SK-N-SH (cell line): ENCODE measurements around the gene COX5B. TPM values are rescaled to one million over a fixed set of nuclear protein-coding genes. Genes with fewer than 3 reads are reported as not detected.

ENCODE experiments used
- CTCF ChIA-PET: fragments of 300-600, 350-600 bp; formaldehyde crosslinking; extraction: SDS; loops from one replicate; lab custom pipeline; 2021; lab: Yijun Ruan, JAX
- POLR2A ChIA-PET: fragments of 350-600 bp; sonication (Branson Sonifier 250); formaldehyde crosslinking; extraction: SDS; loops from one replicate; lab custom pipeline; 2020; ENCODE audit warnings: antibody characterized with exemption, inconsistent platforms; lab: Yijun Ruan, JAX
- DNase-seq: peaks from one replicate; pipeline ENCODE4 v3.0.0; 2012
- H2AFZ ChIP-seq: fragments of 200-600 bp; sonication (generic); 2 replicates; pipeline ENCODE4 v1.8.1; 2016; ENCODE audit warnings: antibody characterized with exemption, mild to moderate bottlenecking, low read depth
- H3F3A ChIP-seq: fragments of 200-600 bp; sonication (generic); replicated peaks from 2 replicates; pipeline ENCODE3; 2016; ENCODE audit warnings: antibody characterized with exemption, mild to moderate bottlenecking; ENCODE audit not compliant: insufficient read depth
- H3K27ac ChIP-seq, 2 experiments: fragments of 200-500 bp in 1 of 2; fragments of 200-600 bp in 1 of 2; sonication (Bioruptor generic) in 1 of 2; sonication (generic), shearing (Covaris generic) in 1 of 2; 2 replicates each; pipeline versions ENCODE4 v1.5.1 to v1.6.1; 2014 to 2016; ENCODE audit warnings: low read depth in 2 of 2, inconsistent platforms in 1 of 2, low read length in 1 of 2, mild to moderate bottlenecking in 1 of 2, mixed read lengths in 1 of 2
- H3K27me3 ChIP-seq: fragments of 200-600 bp; sonication (generic), shearing (Covaris generic); 2 replicates; pipeline ENCODE4 v1.6.1; 2016; ENCODE audit warnings: mixed run types; ENCODE audit not compliant: insufficient read depth
- H3K36me3 ChIP-seq, 2 experiments: fragments of 200-500 bp in 1 of 2; fragments of 200-600 bp in 1 of 2; sonication (Bioruptor generic) in 1 of 2; sonication (generic) in 1 of 2; replicated peaks in 1 of 2; 2 replicates each; pipeline versions ENCODE3 to v1.5.1; 2014 to 2016; ENCODE audit warnings: low read length in 1 of 2, mild to moderate bottlenecking in 1 of 2; ENCODE audit not compliant: insufficient read depth in 2 of 2, control insufficient read depth in 1 of 2
- H3K4me1 ChIP-seq, 2 experiments: fragments of 200-500 bp in 1 of 2; fragments of 200-600 bp in 1 of 2; sonication (Bioruptor generic) in 1 of 2; sonication (generic), shearing (Covaris generic) in 1 of 2; 2 replicates each; pipeline versions ENCODE4 v1.5.1 to v1.6.1; 2014 to 2016; ENCODE audit warnings: low read depth in 1 of 2, low read length in 1 of 2, mixed run types in 1 of 2; ENCODE audit not compliant: insufficient read depth in 2 of 2, control insufficient read depth in 1 of 2
- H3K4me2 ChIP-seq: fragments of 200-600 bp; sonication (generic), shearing (Covaris generic); 2 replicates; pipeline ENCODE4 v1.6.1; 2017; ENCODE audit warnings: mixed run types
- H3K4me3 ChIP-seq, 2 experiments: fragments of 200-500 bp in 1 of 2; fragments of 200-600 bp in 1 of 2; sonication (Bioruptor generic) in 1 of 2; sonication (generic), shearing (Covaris generic) in 1 of 2; 2 replicates each; pipeline versions ENCODE4 v1.5.1 to v1.8.1; 2014 to 2016; ENCODE audit warnings: low read depth in 2 of 2, inconsistent platforms in 1 of 2, low read length in 1 of 2, mild to moderate bottlenecking in 1 of 2, mixed read lengths in 1 of 2, moderate library complexity in 1 of 2
- H3K79me2 ChIP-seq: fragments of 200-600 bp; sonication (generic); 2 replicates; pipeline ENCODE4 v1.8.1; 2017; ENCODE audit warnings: mild to moderate bottlenecking; ENCODE audit not compliant: insufficient read depth
- H3K9ac ChIP-seq: fragments of 200-600 bp; sonication (generic); 2 replicates; pipeline ENCODE4 v1.6.1; 2017; ENCODE audit warnings: mixed run types
- H3K9me2 ChIP-seq: fragments of 200-600 bp; sonication (generic); 2 replicates; pipeline ENCODE4 v1.6.1; 2017; ENCODE audit warnings: mixed run types
- H3K9me3 ChIP-seq: fragments of 200-600 bp; sonication (generic); 2 replicates; pipeline ENCODE4 v1.6.1; 2017; ENCODE audit warnings: mixed run types, mild to moderate bottlenecking, moderate library complexity
- H4K20me1 ChIP-seq: fragments of 200-600 bp; sonication (generic); 2 replicates; pipeline ENCODE4 v1.6.1; 2017; ENCODE audit warnings: mild to moderate bottlenecking, mixed run types; ENCODE audit not compliant: insufficient read depth
- CHD2 ChIP-seq: fragments of 150-350 bp; IDR thresholded peaks from 2 replicates; pipeline ENCODE4 v1.6.1; 2018; ENCODE audit warnings: low read length; ENCODE audit not compliant: partially characterized antibody
- CTCF ChIP-seq: fragments of 200-600 bp; sonication (generic); IDR thresholded peaks from 2 replicates; pipeline ENCODE4 v1.6.1; 2017; ENCODE audit warnings: antibody characterized with exemption, mild to moderate bottlenecking, moderate library complexity
- ELF1 ChIP-seq: IDR thresholded peaks from 2 replicates; pipeline ENCODE4 v1.4.0; 2012
- EP300 ChIP-seq, 2 experiments: IDR thresholded peaks; 2 replicates each; pipeline versions ENCODE4 v1.4.0 to v1.6.1; 2012; ENCODE audit warnings: borderline replicate concordance in 1 of 2, low read depth in 1 of 2, low read length in 1 of 2
- FOXJ3 ChIP-seq: sonication (generic); formaldehyde crosslinking; IDR thresholded peaks from 2 replicates; pipeline ENCODE4 v1.5.1; 2020; ENCODE audit warnings: mild to moderate bottlenecking, missing genetic modification reagents
- GABPA ChIP-seq: IDR thresholded peaks from 2 replicates; pipeline ENCODE4 v1.4.0; 2012; ENCODE audit warnings: low read depth, mild to moderate bottlenecking
- JUND ChIP-seq: IDR thresholded peaks from 2 replicates; pipeline ENCODE4 v1.4.0; 2012
- MEF2A ChIP-seq: IDR thresholded peaks from 2 replicates; pipeline ENCODE4 v1.4.0; 2012; ENCODE audit warnings: low read depth, borderline replicate concordance
- RAD21 ChIP-seq: IDR thresholded peaks from 2 replicates; pipeline ENCODE4 v1.6.1; 2012; ENCODE audit warnings: mild to moderate bottlenecking, low read length
- RXRA ChIP-seq: IDR thresholded peaks from 2 replicates; pipeline ENCODE4 v1.4.0; 2012; ENCODE audit warnings: low read depth, mild to moderate bottlenecking, borderline replicate concordance
- USF2 ChIP-seq: fragments of 150-350 bp; IDR thresholded peaks from 2 replicates; pipeline ENCODE4 v1.6.1; 2017; ENCODE audit warnings: antibody characterized with exemption, low read length, low read depth, borderline replicate concordance
- WGBS: methylation state at CpG from one replicate; pipeline ENCODE4 v1.1.6; 2017; ENCODE audit warnings: low lambda C conversion rate; 5-methylcytosine and 5-hydroxymethylcytosine counted together
- polyA plus RNA-seq, 3 experiments: library from polyadenylated mRNA; depleted of rRNA; stranded (reverse); fragments of >200 nt; gene quantifications; 2 replicates each; pipeline ENCODE4 v1.2.3, GENCODE V29; 2012

Gene COX5B
- polyA plus RNA-seq, 1 of the 3 experiments (the other 2 are of a cell fraction) = 702 TPM

GRCh38 chr2:97660044-97660774, 14.3 kb downstream of the COX5B start:
- H3K9ac ChIP-seq = no peak overlapping the region
- 0 out of 2 replicates have a peak, but pooled peaks cover 7% of the 10 kb centered on the region for H4K20me1 ChIP-seq
- WGBS = 95% methylated on average over 20 of the region's 20 CpGs
- H3K4me2 ChIP-seq = peak overlapping the region; percentile 97; the same call in 1 of the 2 replicates
- TF ChIP-seq GABPA = no peak
- no peak for TF ChIP-seq ELF1
- no peak for DNase-seq
- H3K27ac ChIP-seq = no peak overlapping the region
- no peak overlapping the region for H2AFZ ChIP-seq
- H3K4me3 ChIP-seq = no peak overlapping the region
- H3K4me1 ChIP-seq = peaks cover 15% of the 10 kb centered on the region in 2 experiments; a peak in 3 of 4 replicates
- peaks cover 15% of the 10 kb centered on the region for H3F3A ChIP-seq
- H3K9me3 ChIP-seq = no peaks in the 10 kb centered on the region
- H3K36me3 ChIP-seq = peaks cover 5 to 32% of the 10 kb centered on the region in 2 experiments
- H3K79me2 ChIP-seq = peaks cover 31% of the 10 kb centered on the region
- no peaks in the 10 kb centered on the region for H3K27me3 ChIP-seq
- CTCF ChIA-PET = interaction anchor here (1.8 to 8.6 kb wide), 3 partner anchors 9 to 70 kb away, joined by 6 to 88 read pairs (median 6); no protein-coding TSS in a partner anchor
- POLR2A ChIA-PET = interaction anchor here (2.6 kb wide), 1 partner anchor 8 kb away, joined by 7 read pairs; no protein-coding TSS in a partner anchor
- no peaks in the 10 kb centered on the region for H3K9me2 ChIP-seq

GRCh38 chr2:97660775-97661389, 15.0 kb downstream of the COX5B start:
- 0 out of 2 replicates have a peak, but pooled peaks cover 7% of the 10 kb centered on the region for H4K20me1 ChIP-seq
- DNase-seq = no peak
- POLR2A ChIA-PET = interaction anchor here (2.6 kb wide), 1 partner anchor 9 kb away, joined by 7 read pairs; no protein-coding TSS in a partner anchor
- no peak overlapping the region for H2AFZ ChIP-seq
- peaks cover 5 to 32% of the 10 kb centered on the region in 2 experiments for H3K36me3 ChIP-seq
- no peaks in the 10 kb centered on the region for H3K9me3 ChIP-seq
- H3K27me3 ChIP-seq = no peaks in the 10 kb centered on the region
- H3K4me2 ChIP-seq = peak overlapping the region; percentile 97; the same call in 1 of the 2 replicates
- no peak overlapping the region for H3K27ac ChIP-seq
- peaks cover 15% of the 10 kb centered on the region for H3F3A ChIP-seq
- peaks cover 15% of the 10 kb centered on the region in 2 experiments; a peak in 3 of 4 replicates for H3K4me1 ChIP-seq
- TF ChIP-seq JUND = no peak
- no peak for TF ChIP-seq CTCF
- no peak for TF ChIP-seq MEF2A
- no peak for TF ChIP-seq USF2
- no peak for TF ChIP-seq RXRA
- TF ChIP-seq EP300 (IDR thresholded peaks at IDR 0.05; ENCODE audit: borderline replicate concordance in 1 of 2, low read depth in 1 of 2, low read length in 1 of 2) = no peak
- no peak for TF ChIP-seq CHD2
- no peak for TF ChIP-seq FOXJ3 (CRISPR knock-in tag)
- no peak for TF ChIP-seq RAD21
- TF ChIP-seq, all 33 proteins: peak for 0
- H3K9me2 ChIP-seq = no peaks in the 10 kb centered on the region
- no peak overlapping the region; a peak in 1 of 4 replicates for H3K4me3 ChIP-seq
- H3K9ac ChIP-seq = no peak overlapping the region
- H3K79me2 ChIP-seq = peaks cover 31% of the 10 kb centered on the region
- CTCF ChIA-PET = interaction anchor here (1.8 to 8.6 kb wide), 4 partner anchors 10 to 70 kb away, joined by 6 to 88 read pairs (median 7); partner anchors contain the start of gene COX5B
- WGBS = 82% methylated on average over 12 of the region's 18 CpGs
